HCT116 (cell line): Measurements from ENCODE around the gene SPPL2B. TPM values are rescaled to one million over a fixed set of nuclear protein-coding genes. Genes with fewer than 3 reads are reported as not detected.

Source experiments
- ATAC-seq: fragments of 200-7000 bp; cut with Tn5 transposase; 2 replicates; pipeline ENCODE4 v1.9.1; 2020; ENCODE audit warnings: mild to moderate bottlenecking, moderate library complexity
- BruUV-seq: library from RNA; stranded (reverse); fragments of 400-500 nt; replicated peaks from 2 replicates; lab custom pipeline; 2021; lab: Mats Ljungman, UMichigan
- CTCF ChIA-PET: fragments of 300-600 bp; sonication (Branson Sonifier 250); formaldehyde crosslinking; loops from one replicate; lab custom pipeline; 2021; ENCODE audit warnings: antibody characterized with exemption; lab: Charles Lee
- POLR2A ChIA-PET: fragments of 300-600, 350-600 bp; sonication (Branson Sonifier 250); formaldehyde crosslinking; loops from one replicate; lab custom pipeline; 2021; ENCODE audit warnings: antibody characterized with exemption; lab: Charles Lee
- RAD21 ChIA-PET, 2 experiments: fragments of 300-600 bp; sonication (Branson Sonifier 250); formaldehyde crosslinking; loops; one replicate each; lab custom pipeline; 2023; ENCODE audit warnings: low total read pairs in 2 of 2; ENCODE audit not compliant: uncharacterized antibody in 2 of 2, unreplicated experiment in 2 of 2, low non-redundant PET in 1 of 2; lab: Charles Lee
- DNase-seq: peaks from one replicate; pipeline ENCODE4 v3.0.0-alpha.2; 2010; ENCODE audit warnings: low read depth, low spot score
- H2AFZ ChIP-seq: fragments of 200-600 bp; shearing (Covaris generic), sonication (generic); 2 replicates; pipeline ENCODE4 v1.6.1; 2017; ENCODE audit warnings: low read depth, mixed run types, mixed read lengths, antibody characterized with exemption, low read length; ENCODE audit not compliant: poor library complexity, severe bottlenecking
- H3K27ac ChIP-seq: 2 replicates; pipeline ENCODE4 v1.5.1; 2012; ENCODE audit warnings: low read depth, low read length
- H3K27me3 ChIP-seq: fragments of 200-600 bp; sonication (generic); 2 replicates; pipeline ENCODE4 v1.6.1; 2016; ENCODE audit warnings: mixed run types, low read length, mixed read lengths; ENCODE audit not compliant: insufficient read depth
- H3K36me3 ChIP-seq, 2 experiments: fragments of 200-500 bp in 1 of 2; fragments of 200-600 bp in 1 of 2; sonication (Bioruptor generic) in 1 of 2; sonication (generic) in 1 of 2; 2 replicates each; pipeline versions ENCODE4 v1.5.1 to v1.6.1; 2014 to 2016; ENCODE audit warnings: low read length in 2 of 2, inconsistent platforms in 1 of 2, mixed read lengths in 1 of 2, mixed run types in 1 of 2; ENCODE audit not compliant: insufficient read depth in 2 of 2, control insufficient read depth in 1 of 2
- H3K4me1 ChIP-seq, 2 experiments: fragments of 200-600 bp in 1 of 2; sonication (generic) in 1 of 2; 2 replicates each; pipeline versions ENCODE4 v1.5.1 to v1.6.1; 2012 to 2017; ENCODE audit warnings: low read length in 2 of 2, inconsistent platforms in 1 of 2, mild to moderate bottlenecking in 1 of 2, mixed read lengths in 1 of 2, mixed run types in 1 of 2, moderate library complexity in 1 of 2; ENCODE audit not compliant: insufficient read depth in 2 of 2, control insufficient read depth in 1 of 2
- H3K4me2 ChIP-seq: fragments of 200-600 bp; sonication (generic); 2 replicates; pipeline ENCODE4 v1.6.1; 2017; ENCODE audit warnings: mixed run types, low read length, mixed read lengths
- H3K4me3 ChIP-seq, 2 experiments: fragments of 200-600 bp in 1 of 2; sonication (generic) in 1 of 2; replicated peaks in 1 of 2; 2 replicates each; pipeline ENCODE4 v1.5.1; 2011 to 2016; ENCODE audit warnings: low read length in 2 of 2, control low read depth in 1 of 2, low read depth in 1 of 2, mild to moderate bottlenecking in 1 of 2, mixed read lengths in 1 of 2, mixed run types in 1 of 2
- H3K79me2 ChIP-seq: fragments of 200-600 bp; sonication (generic); 2 replicates; pipeline ENCODE4 v1.6.1; 2017; ENCODE audit warnings: mild to moderate bottlenecking, mixed run types, low read length, moderate library complexity, mixed read lengths; ENCODE audit not compliant: insufficient read depth
- H3K9ac ChIP-seq: fragments of 200-600 bp; sonication (generic); 2 replicates; pipeline ENCODE4 v1.6.1; 2016; ENCODE audit warnings: low read length, mixed read lengths
- H3K9me2 ChIP-seq: fragments of 200-600 bp; sonication (generic), shearing (Covaris generic); 2 replicates; pipeline ENCODE4 v1.6.1; 2017; ENCODE audit warnings: mixed run types, mild to moderate bottlenecking, moderate library complexity; ENCODE audit not compliant: insufficient read depth
- H3K9me3 ChIP-seq, 2 experiments: fragments of 200-500 bp in 1 of 2; fragments of 200-600 bp in 1 of 2; sonication (Bioruptor generic) in 1 of 2; sonication (generic) in 1 of 2; 2 replicates each; pipeline ENCODE4 v1.6.1; 2014 to 2017; ENCODE audit warnings: low read length in 2 of 2, mixed read lengths in 2 of 2, inconsistent platforms in 1 of 2, low read depth in 1 of 2, mild to moderate bottlenecking in 1 of 2, mixed run types in 1 of 2, moderate library complexity in 1 of 2; ENCODE audit not compliant: control insufficient read depth in 1 of 2, insufficient read depth in 1 of 2
- H4K20me1 ChIP-seq: fragments of 200-600 bp; sonication (generic), shearing (Covaris generic); 2 replicates; pipeline ENCODE4 v1.6.1; 2017; ENCODE audit warnings: mixed run types, mild to moderate bottlenecking, moderate library complexity; ENCODE audit not compliant: insufficient read depth
- EGR1 ChIP-seq: IDR thresholded peaks from 2 replicates; pipeline ENCODE4 v1.6.1; 2012; ENCODE audit warnings: low read depth
- ELF1 ChIP-seq: IDR thresholded peaks from 2 replicates; pipeline ENCODE4 v1.6.1; 2012; ENCODE audit warnings: low read depth, borderline replicate concordance
- RAD21 ChIP-seq: IDR thresholded peaks from 2 replicates; pipeline ENCODE4 v1.6.1; 2012; ENCODE audit warnings: low read depth, mild to moderate bottlenecking
- YY1 ChIP-seq: IDR thresholded peaks from 2 replicates; pipeline ENCODE4 v1.6.1; 2011; ENCODE audit warnings: low read length, low read depth, moderate library complexity, mild to moderate bottlenecking; ENCODE audit not compliant: insufficient replicate concordance; ENCODE audit errors: extremely low read depth
- intact Hi-C: fragments of 100-400 bp; cut with micrococcal nuclease; formaldehyde crosslinking; loops from 2 replicates; pipeline ENCODE4 v1.10.0; 2022
- total RNA-seq: library from RNA; stranded (reverse); gene quantifications from one replicate; pipeline ENCODE4 v1.2.1, GENCODE V29; 2021; ENCODE audit not compliant: unreplicated experiment
- TF ChIP-seq, protein P1 (sequence below): IDR thresholded peaks from 2 replicates; pipeline ENCODE4 v1.6.1; 2012
- TF ChIP-seq, protein P2 (sequence below): IDR thresholded peaks from 2 replicates; pipeline ENCODE4 v1.6.1; 2012
- TF ChIP-seq, protein P3 (sequence below): IDR thresholded peaks from 2 replicates; pipeline ENCODE4 v1.6.1; 2012; ENCODE audit warnings: low read depth
- TF ChIP-seq, protein P4 (sequence below), 3 experiments: fragments of 200-600 bp in 1 of 3; sonication (generic) in 1 of 3; IDR thresholded peaks in 2 of 3; conservative IDR thresholded peaks in 1 of 3; 2 replicates each; pipeline ENCODE4 v1.5.1; 2012 to 2017; ENCODE audit warnings: low read depth in 2 of 3, low read length in 2 of 3, antibody characterized with exemption in 1 of 3, borderline replicate concordance in 1 of 3, control low read depth in 1 of 3, mild to moderate bottlenecking in 1 of 3, mixed read lengths in 1 of 3, mixed run types in 1 of 3, moderate library complexity in 1 of 3; ENCODE audit not compliant: insufficient read depth in 1 of 3

Gene SPPL2B
- total RNA-seq, 1 experiment from 2014 or later = 83.1 TPM

DNA sequence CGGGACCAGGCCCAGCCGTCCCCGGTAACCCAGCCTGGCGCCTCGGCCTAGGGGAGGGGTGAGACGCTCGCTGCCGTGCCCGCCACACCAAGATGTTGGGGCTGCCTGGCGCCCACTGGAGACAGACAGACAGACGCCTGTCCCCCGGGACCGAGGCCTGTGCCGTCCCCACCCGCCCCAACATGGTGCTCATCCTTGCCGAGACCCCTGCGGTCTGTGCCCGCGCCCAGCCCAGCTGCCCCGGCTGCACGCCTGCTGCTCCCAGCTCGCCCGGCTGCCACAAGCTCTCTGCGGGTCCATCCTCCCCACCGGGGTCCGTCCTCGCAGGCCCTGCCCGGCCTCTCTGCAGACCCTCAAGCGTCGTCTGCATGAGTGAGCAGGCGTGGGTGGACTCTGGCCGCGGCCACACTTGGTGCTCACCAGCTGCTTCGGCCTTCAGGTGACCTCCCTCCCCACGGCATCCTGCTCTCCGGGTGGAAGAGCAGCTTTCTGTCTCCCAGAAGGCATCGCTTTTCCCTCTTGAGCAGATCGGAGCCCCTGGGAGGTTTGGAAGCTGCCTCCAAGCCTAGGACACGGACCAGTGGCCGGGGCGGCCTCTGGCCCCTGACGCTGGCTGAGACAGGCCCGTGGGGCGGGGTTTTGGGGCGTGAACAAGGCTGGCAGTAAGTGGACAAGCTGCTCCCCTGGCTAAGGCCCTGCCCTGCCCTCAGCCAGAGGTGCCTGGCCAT is 24.8 kb downstream of the SPPL2B start:
- POLR2A ChIA-PET = no interaction called here
- DNase-seq (no peak), ATAC-seq (no peak)
- Histone ChIP-seq H3K27me3 (no peaks in the 10 kb centered on the region; the same call in 1 of the 2 replicates), H3K9me3 (no peaks in the 10 kb centered on the region), H3K4me2 (no peak overlapping the region), H3K4me3 (no peak overlapping the region), H3K9me2 (no peaks in the 10 kb centered on the region), H2AFZ (no peak overlapping the region), H3K36me3 (no peaks in the 10 kb centered on the region; a peak in 1 of 4 replicates), H4K20me1 (no peaks in the 10 kb centered on the region), H3K4me1 (no peaks in the 10 kb centered on the region), H3K27ac (no peak overlapping the region), H3K9ac (no peak overlapping the region), H3K79me2 (no peaks in the 10 kb centered on the region)
- intact Hi-C loops = no loop called here
- RAD21 ChIA-PET = no interaction called here
- no TSS peak for BruUV-seq
- TF ChIP-seq, protein P1, sequence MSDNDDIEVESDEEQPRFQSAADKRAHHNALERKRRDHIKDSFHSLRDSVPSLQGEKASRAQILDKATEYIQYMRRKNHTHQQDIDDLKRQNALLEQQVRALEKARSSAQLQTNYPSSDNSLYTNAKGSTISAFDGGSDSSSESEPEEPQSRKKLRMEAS = no peak
- TF ChIP-seq, protein P2, sequence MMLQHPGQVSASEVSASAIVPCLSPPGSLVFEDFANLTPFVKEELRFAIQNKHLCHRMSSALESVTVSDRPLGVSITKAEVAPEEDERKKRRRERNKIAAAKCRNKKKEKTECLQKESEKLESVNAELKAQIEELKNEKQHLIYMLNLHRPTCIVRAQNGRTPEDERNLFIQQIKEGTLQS = no peak
- no peak for TF ChIP-seq ELF1
- CTCF ChIA-PET = no interaction called here

DNA sequence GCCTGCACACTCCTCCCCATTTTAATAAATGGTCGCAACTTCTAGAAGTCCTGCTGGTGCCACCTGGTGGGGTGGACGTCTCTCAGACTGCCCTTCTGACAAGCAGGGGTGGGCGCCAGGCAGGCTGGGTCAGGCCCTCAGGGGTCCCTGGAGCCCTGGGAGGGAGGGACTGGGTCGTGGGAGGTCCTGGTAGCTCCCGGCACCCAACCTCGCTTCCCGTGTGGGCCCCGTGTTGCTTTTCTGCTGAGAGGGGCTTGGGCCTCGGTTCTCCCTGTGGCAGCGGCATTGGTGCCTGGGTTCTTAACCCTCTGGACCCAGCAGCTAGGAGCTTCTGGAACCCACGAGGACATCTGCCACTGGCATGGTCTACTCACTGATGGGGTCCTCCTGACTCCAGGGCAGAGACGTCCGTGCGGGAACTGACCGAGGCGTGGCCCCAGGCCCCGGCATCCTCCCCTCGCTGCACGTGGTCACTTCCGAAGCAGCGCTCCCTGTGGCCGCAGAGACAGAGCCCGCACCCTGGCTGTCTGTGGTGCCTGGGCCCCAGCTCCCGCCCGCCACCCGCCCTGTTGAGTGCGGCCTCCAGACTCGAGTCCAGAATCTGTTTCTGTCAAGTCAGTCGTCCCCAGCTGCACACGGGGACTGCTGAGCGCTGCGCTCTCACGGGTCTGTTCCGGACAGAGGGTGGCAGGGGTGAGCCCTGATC is 25.6 kb downstream of the SPPL2B start:
- Histone ChIP-seq H3K4me1 (no peaks in the 10 kb centered on the region), H3K4me3 (no peak overlapping the region), H4K20me1 (no peaks in the 10 kb centered on the region), H3K9ac (no peak overlapping the region), H3K36me3 (no peaks in the 10 kb centered on the region; a peak in 1 of 4 replicates), H3K9me2 (no peaks in the 10 kb centered on the region), H3K79me2 (no peaks in the 10 kb centered on the region), H3K27me3 (peaks cover 3% of the 10 kb centered on the region; the same call in 1 of the 2 replicates), H3K27ac (no peak overlapping the region), H3K9me3 (no peaks in the 10 kb centered on the region), H2AFZ (no peak overlapping the region), H3K4me2 (no peak overlapping the region)
- ChIA-PET POLR2A (no interaction called here), RAD21 (no interaction called here), CTCF (no interaction called here)
- ATAC-seq = no peak
- no TSS peak for BruUV-seq
- DNase-seq = no peak
- TF ChIP-seq EGR1 (no peak), YY1 (no peak), RAD21 (no peak)
- TF ChIP-seq, protein P3, sequence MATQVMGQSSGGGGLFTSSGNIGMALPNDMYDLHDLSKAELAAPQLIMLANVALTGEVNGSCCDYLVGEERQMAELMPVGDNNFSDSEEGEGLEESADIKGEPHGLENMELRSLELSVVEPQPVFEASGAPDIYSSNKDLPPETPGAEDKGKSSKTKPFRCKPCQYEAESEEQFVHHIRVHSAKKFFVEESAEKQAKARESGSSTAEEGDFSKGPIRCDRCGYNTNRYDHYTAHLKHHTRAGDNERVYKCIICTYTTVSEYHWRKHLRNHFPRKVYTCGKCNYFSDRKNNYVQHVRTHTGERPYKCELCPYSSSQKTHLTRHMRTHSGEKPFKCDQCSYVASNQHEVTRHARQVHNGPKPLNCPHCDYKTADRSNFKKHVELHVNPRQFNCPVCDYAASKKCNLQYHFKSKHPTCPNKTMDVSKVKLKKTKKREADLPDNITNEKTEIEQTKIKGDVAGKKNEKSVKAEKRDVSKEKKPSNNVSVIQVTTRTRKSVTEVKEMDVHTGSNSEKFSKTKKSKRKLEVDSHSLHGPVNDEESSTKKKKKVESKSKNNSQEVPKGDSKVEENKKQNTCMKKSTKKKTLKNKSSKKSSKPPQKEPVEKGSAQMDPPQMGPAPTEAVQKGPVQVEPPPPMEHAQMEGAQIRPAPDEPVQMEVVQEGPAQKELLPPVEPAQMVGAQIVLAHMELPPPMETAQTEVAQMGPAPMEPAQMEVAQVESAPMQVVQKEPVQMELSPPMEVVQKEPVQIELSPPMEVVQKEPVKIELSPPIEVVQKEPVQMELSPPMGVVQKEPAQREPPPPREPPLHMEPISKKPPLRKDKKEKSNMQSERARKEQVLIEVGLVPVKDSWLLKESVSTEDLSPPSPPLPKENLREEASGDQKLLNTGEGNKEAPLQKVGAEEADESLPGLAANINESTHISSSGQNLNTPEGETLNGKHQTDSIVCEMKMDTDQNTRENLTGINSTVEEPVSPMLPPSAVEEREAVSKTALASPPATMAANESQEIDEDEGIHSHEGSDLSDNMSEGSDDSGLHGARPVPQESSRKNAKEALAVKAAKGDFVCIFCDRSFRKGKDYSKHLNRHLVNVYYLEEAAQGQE = no peak
- TF ChIP-seq, protein P4, sequence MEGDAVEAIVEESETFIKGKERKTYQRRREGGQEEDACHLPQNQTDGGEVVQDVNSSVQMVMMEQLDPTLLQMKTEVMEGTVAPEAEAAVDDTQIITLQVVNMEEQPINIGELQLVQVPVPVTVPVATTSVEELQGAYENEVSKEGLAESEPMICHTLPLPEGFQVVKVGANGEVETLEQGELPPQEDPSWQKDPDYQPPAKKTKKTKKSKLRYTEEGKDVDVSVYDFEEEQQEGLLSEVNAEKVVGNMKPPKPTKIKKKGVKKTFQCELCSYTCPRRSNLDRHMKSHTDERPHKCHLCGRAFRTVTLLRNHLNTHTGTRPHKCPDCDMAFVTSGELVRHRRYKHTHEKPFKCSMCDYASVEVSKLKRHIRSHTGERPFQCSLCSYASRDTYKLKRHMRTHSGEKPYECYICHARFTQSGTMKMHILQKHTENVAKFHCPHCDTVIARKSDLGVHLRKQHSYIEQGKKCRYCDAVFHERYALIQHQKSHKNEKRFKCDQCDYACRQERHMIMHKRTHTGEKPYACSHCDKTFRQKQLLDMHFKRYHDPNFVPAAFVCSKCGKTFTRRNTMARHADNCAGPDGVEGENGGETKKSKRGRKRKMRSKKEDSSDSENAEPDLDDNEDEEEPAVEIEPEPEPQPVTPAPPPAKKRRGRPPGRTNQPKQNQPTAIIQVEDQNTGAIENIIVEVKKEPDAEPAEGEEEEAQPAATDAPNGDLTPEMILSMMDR (IDR thresholded peaks at IDR 0.05 in 2 of 3, conservative IDR thresholded peaks at IDR 0.05 in 1 of 3; ENCODE audit: borderline replicate concordance in 1 of 3, insufficient read depth in 1 of 3, low read depth in 2 of 3, low read length in 2 of 3) = no peak
- intact Hi-C loops = no loop called here
